ENCODE results near the gene ASNS. TPM values are rescaled to one million over a fixed set of nuclear protein-coding genes. Genes with fewer than 3 reads are reported as not detected.

ASNS gene
- total RNA-seq, 2 experiments from 2014 or later = 226 to 229 TPM

DNA sequence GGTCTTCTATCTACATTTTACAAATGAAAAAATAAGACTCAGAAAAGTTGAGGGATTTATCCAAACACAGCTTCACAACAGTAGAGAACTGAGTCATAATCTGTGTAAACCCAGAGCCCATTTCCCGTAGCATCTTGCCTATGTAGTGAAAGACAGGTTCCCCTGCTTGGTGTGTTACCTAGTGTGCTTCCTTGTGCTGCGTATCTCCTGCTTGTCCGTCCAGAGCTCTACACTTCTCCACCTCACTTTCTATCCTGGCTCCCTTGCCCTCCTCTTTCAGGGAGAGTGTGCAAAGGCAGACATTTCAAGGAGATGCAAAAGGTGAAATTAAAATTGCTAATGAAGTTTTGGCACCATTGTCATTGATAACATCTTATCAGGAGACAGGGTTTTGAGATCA lies 1.4 kb upstream of the ASNS start:
- TF ChIP-seq CTCF (IDR thresholded peaks at IDR 0.05) = no peak
- Mint-ChIP-seq H3K27me3 (no peaks in the 10 kb centered on the region), H3K9me3 (no peaks in the 10 kb centered on the region), H3K4me3 (no peak overlapping the region), H3K4me1 (ENCODE audit: low read depth) (peaks cover 19% of the 10 kb centered on the region), H3K27ac (no peak overlapping the region), H3K36me3 (ENCODE audit: low read depth) (peaks cover 16% of the 10 kb centered on the region)
- intact Hi-C loops (cut with micrococcal nuclease) = no loop called here
- ChIA-PET POLR2A (no interaction called here), CTCF (no interaction called here)
- no peak for DNase-seq
- no peak for ATAC-seq

DNA sequence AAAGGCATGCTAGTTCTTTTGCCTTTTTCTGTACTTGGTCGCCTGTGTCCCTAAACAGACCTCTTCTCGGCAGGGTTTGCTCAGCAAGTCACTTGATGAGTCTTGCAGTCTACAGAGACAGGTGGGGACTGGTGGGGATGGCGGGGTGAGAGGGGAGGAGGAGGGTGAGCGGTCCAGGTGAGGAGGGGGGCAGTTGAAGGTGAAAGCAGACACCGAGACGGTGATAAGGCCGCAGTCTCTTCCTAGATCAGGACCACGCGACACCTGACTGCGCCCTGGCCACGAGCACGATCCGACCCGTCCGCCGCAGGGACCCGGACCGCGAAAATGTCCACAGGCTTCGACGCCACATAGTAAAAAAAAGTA lies 566 bp downstream of the ASNS start:
- CTCF ChIA-PET = interaction anchor here (1.5 kb wide), 1 partner anchor 56 kb away, joined by 3 read pairs; no protein-coding TSS in a partner anchor
- no peak for TF ChIP-seq CTCF (IDR thresholded peaks at IDR 0.05)
- POLR2A ChIA-PET = interaction anchor here (0.6 to 1.1 kb wide), 2 partner anchors 8 to 754 kb away, joined by 3 to 5 read pairs; partner anchors contain the start of gene SDHAF3
- peak; percentile 19 for ATAC-seq
- intact Hi-C loops (cut with micrococcal nuclease) = no loop called here
- H3K4me1 Mint-ChIP-seq (ENCODE audit: low read depth) = peaks cover 21% of the 10 kb centered on the region
- H3K27ac Mint-ChIP-seq = peak overlapping the region; percentile 92
- H3K27me3 Mint-ChIP-seq = no peaks in the 10 kb centered on the region
- peak overlapping the region; percentile 89 for H3K4me3 Mint-ChIP-seq
- peaks cover 29% of the 10 kb centered on the region for H3K36me3 Mint-ChIP-seq (ENCODE audit: low read depth)
- no peaks in the 10 kb centered on the region for H3K9me3 Mint-ChIP-seq
- peak; percentile 51 for DNase-seq

GRCh38 chr7:97868788-97869187 lies 3.4 kb downstream of the ASNS start:
- H3K27me3 Mint-ChIP-seq = no peaks in the 10 kb centered on the region
- ATAC-seq (no peak), DNase-seq (no peak)
- no peak overlapping the region for H3K27ac Mint-ChIP-seq
- CTCF ChIA-PET = interaction anchor here (1.4 to 2.0 kb wide), 2 partner anchors 12 to 145 kb away, joined by 4 to 8 read pairs; no protein-coding TSS in a partner anchor
- peaks cover 25% of the 10 kb centered on the region for H3K4me1 Mint-ChIP-seq (ENCODE audit: low read depth)
- POLR2A ChIA-PET = no interaction called here
- H3K36me3 Mint-ChIP-seq (ENCODE audit: low read depth) = peaks cover 43% of the 10 kb centered on the region
- TF ChIP-seq CTCF (IDR thresholded peaks at IDR 0.05) = no peak
- H3K9me3 Mint-ChIP-seq = no peaks in the 10 kb centered on the region
- no peak overlapping the region for H3K4me3 Mint-ChIP-seq
- intact Hi-C loops (cut with micrococcal nuclease) = no loop called here

DNA sequence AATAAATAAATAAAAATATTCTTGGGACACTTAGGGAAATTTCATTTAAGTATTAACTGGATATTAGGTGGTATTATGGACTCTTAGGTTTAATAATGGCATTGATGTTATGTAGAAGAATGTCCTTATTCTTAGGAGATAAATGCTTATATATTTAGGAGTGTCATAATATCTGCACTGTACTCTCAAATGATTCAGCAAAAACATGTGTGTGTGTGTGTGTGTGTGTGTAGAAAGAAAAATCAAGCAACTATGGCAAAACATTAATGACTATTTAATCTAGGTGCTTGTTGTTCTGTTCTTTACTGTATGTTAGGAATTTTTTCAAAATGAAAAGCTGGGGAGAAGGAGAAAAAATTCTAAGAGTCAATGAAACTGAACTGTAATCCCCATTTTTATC lies 3.9 kb downstream of the ASNS start:
- CTCF ChIA-PET = interaction anchor here (1.4 kb wide), 1 partner anchor 11 kb away, joined by 4 read pairs; no protein-coding TSS in a partner anchor
- TF ChIP-seq CTCF (IDR thresholded peaks at IDR 0.05) = no peak
- ATAC-seq = no peak

GRCh38 chr7:97865104-97865503 lies 7.1 kb downstream of the ASNS start:
- ATAC-seq (no peak), DNase-seq (no peak)
- Mint-ChIP-seq H3K27ac (no peak overlapping the region), H3K4me1 (ENCODE audit: low read depth) (peaks cover 19% of the 10 kb centered on the region), H3K36me3 (ENCODE audit: low read depth) (peaks cover 65% of the 10 kb centered on the region), H3K4me3 (no peak overlapping the region), H3K9me3 (no peaks in the 10 kb centered on the region), H3K27me3 (no peaks in the 10 kb centered on the region)
- intact Hi-C loops (cut with micrococcal nuclease) = no loop called here
- CTCF ChIA-PET = interaction anchor here (1.0 to 1.8 kb wide), 2 partner anchors 9 to 19 kb away, joined by 4 to 8 read pairs; no protein-coding TSS in a partner anchor
- POLR2A ChIA-PET = no interaction called here
- no peak for TF ChIP-seq CTCF (IDR thresholded peaks at IDR 0.05)

More for the DNA sequence above, 3.9 kb downstream of the ASNS start:
- Mint-ChIP-seq H3K9me3 (no peaks in the 10 kb centered on the region), H3K4me1 (ENCODE audit: low read depth) (peaks cover 25% of the 10 kb centered on the region), H3K27ac (no peak overlapping the region), H3K4me3 (no peak overlapping the region), H3K27me3 (no peaks in the 10 kb centered on the region), H3K36me3 (ENCODE audit: low read depth) (peaks cover 46% of the 10 kb centered on the region)
- intact Hi-C loops (cut with micrococcal nuclease) = no loop called here
- no peak for DNase-seq
- POLR2A ChIA-PET = no interaction called here
